Gastroesophageal sphincter (tissue), 3 donors: ENCODE measurements around the gene TSPAN10.

ENCODE experiments used
- CTCF ChIP-seq, 4 experiments: fragments of 200-600 bp in 2 of 4; fragments of 450-650 bp in 2 of 4; sonication (generic) in 1 of 4; IDR thresholded peaks; one replicate each; pipeline ENCODE4 v1.5.1; 2017 to 2019; ENCODE audit warnings: antibody characterized with exemption in 4 of 4, mild to moderate bottlenecking in 2 of 4, moderate library complexity in 2 of 4
- POLR2A ChIP-seq, 2 donors: fragments of 450-650 bp; IDR thresholded peaks; one replicate each; pipeline ENCODE4 v1.6.1; 2017; ENCODE audit warnings: antibody characterized with exemption in 2 of 2, mild to moderate bottlenecking in 2 of 2, moderate library complexity in 1 of 2
- POLR2AphosphoS5 ChIP-seq: sonication (generic); formaldehyde crosslinking; IDR thresholded peaks from one replicate; pipeline ENCODE4 v1.6.1; 2017; ENCODE audit warnings: antibody characterized with exemption

GRCh38 chr17:81676906-81677305, 39.9 kb downstream of the TSPAN10 start:
- TF ChIP-seq CTCF (IDR thresholded peaks at IDR 0.05) (no peak), POLR2A (IDR thresholded peaks at IDR 0.05) (no peak), POLR2AphosphoS5 (no peak)
